Astrocyte (in vitro differentiated cells and primary cell): Measurements from ENCODE around the gene CAPN7.

ENCODE experiments used
- EZH2 ChIP-seq: IDR thresholded peaks from 2 replicates; pipeline ENCODE4 v1.6.1; 2012; ENCODE audit warnings: mild to moderate bottlenecking, low read length, inconsistent platforms; ENCODE audit not compliant: insufficient read depth
- TF ChIP-seq, protein P1 (sequence below): IDR thresholded peaks from 2 replicates; pipeline ENCODE4 v1.5.1; 2011; ENCODE audit warnings: low read depth, mild to moderate bottlenecking, inconsistent platforms, low read length, moderate library complexity; ENCODE audit not compliant: insufficient read depth

DNA sequence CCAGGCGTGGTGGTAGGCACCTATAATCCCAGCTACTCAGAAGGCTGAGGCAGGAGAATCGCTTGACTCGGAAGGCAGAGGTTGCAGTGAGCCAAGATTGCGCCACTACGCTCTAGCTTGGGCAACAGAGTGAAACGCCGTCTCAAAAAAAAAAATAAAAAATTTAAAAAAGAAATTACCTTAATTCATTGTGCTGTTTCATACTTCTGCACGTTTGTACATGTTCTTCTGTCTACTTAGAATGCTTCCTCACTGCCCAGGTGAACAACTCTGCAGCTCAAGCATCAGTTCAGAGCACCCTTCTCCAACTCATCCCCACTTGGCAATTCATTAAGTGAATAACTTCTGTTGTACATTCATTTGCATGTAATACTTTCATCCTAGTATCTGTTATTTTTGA, 14.0 kb downstream of the CAPN7 start:
- no peak for TF ChIP-seq EZH2
- TF ChIP-seq, protein P1, sequence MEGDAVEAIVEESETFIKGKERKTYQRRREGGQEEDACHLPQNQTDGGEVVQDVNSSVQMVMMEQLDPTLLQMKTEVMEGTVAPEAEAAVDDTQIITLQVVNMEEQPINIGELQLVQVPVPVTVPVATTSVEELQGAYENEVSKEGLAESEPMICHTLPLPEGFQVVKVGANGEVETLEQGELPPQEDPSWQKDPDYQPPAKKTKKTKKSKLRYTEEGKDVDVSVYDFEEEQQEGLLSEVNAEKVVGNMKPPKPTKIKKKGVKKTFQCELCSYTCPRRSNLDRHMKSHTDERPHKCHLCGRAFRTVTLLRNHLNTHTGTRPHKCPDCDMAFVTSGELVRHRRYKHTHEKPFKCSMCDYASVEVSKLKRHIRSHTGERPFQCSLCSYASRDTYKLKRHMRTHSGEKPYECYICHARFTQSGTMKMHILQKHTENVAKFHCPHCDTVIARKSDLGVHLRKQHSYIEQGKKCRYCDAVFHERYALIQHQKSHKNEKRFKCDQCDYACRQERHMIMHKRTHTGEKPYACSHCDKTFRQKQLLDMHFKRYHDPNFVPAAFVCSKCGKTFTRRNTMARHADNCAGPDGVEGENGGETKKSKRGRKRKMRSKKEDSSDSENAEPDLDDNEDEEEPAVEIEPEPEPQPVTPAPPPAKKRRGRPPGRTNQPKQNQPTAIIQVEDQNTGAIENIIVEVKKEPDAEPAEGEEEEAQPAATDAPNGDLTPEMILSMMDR, result no peak
